MCF 10A (cell line): Measurements from ENCODE around the gene GRIN3B. TPM values are rescaled to one million over a fixed set of nuclear protein-coding genes. Genes with fewer than 3 reads are reported as not detected.
A peak's percentile ranks its signal among the peaks of the same experiment; 100 is the strongest.

Source experiments
- BruUV-seq: library from RNA; stranded (reverse); fragments of 400-500 nt; replicated peaks from 2 replicates; lab custom pipeline; 2021; lab: Mats Ljungman, UMichigan
- CTCF ChIA-PET: fragments of 300-600 bp; sonication (Branson Sonifier 250); formaldehyde crosslinking; extraction: SDS; loops from one replicate; lab custom pipeline; 2021; ENCODE audit warnings: antibody characterized with exemption, inconsistent platforms; lab: Yijun Ruan, JAX
- POLR2A ChIA-PET: fragments of 300-600, 350-650 bp; sonication (Branson Sonifier 250); formaldehyde crosslinking; extraction: SDS; loops from one replicate; lab custom pipeline; 2020; ENCODE audit warnings: antibody characterized with exemption, inconsistent platforms; lab: Yijun Ruan, JAX
- DNase-seq: peaks from one replicate; pipeline ENCODE4 v3.0.0-alpha.2; 2018; ENCODE audit not compliant: unreplicated experiment
- H3K27ac Mint-ChIP-seq: one replicate; pipeline ENCODE4 v1.8.0; 2022; ENCODE audit warnings: mild to moderate bottlenecking, low read depth, mixed read lengths; ENCODE audit not compliant: unreplicated experiment
- H3K27me3 Mint-ChIP-seq: one replicate; pipeline ENCODE4 v1.8.0; 2022; ENCODE audit warnings: mixed read lengths; ENCODE audit not compliant: insufficient read depth, unreplicated experiment
- H3K36me3 Mint-ChIP-seq: one replicate; pipeline ENCODE4 v1.8.0; 2022; ENCODE audit warnings: mild to moderate bottlenecking, moderate library complexity, mixed read lengths; ENCODE audit not compliant: insufficient read depth, unreplicated experiment
- H3K4me1 Mint-ChIP-seq: one replicate; pipeline ENCODE4 v1.8.0; 2022; ENCODE audit warnings: mixed read lengths; ENCODE audit not compliant: insufficient read depth, unreplicated experiment
- H3K4me3 Mint-ChIP-seq: one replicate; pipeline ENCODE4 v1.8.0; 2022; ENCODE audit warnings: mild to moderate bottlenecking, moderate library complexity, mixed read lengths; ENCODE audit not compliant: unreplicated experiment
- H3K9me3 Mint-ChIP-seq: one replicate; pipeline ENCODE4 v1.8.0; 2022; ENCODE audit warnings: mixed read lengths; ENCODE audit not compliant: unreplicated experiment
- intact Hi-C: fragments of 100-400 bp; cut with micrococcal nuclease; formaldehyde crosslinking; loops from 2 replicates; pipeline ENCODE4 v1.14.1; 2022
- total RNA-seq: library from RNA; stranded (reverse); gene quantifications from 2 replicates; pipeline ENCODE4 v1.2.3, GENCODE V29; 2022
- TF ChIP-seq, protein P1 (sequence below): fragments of 200-600 bp; IDR thresholded peaks from one replicate; pipeline ENCODE4 v1.8.0; 2022; ENCODE audit warnings: antibody characterized with exemption, mild to moderate bottlenecking; ENCODE audit not compliant: unreplicated experiment

The GRIN3B gene
- total RNA-seq, 1 experiment from 2014 or later, result not detected

DNA sequence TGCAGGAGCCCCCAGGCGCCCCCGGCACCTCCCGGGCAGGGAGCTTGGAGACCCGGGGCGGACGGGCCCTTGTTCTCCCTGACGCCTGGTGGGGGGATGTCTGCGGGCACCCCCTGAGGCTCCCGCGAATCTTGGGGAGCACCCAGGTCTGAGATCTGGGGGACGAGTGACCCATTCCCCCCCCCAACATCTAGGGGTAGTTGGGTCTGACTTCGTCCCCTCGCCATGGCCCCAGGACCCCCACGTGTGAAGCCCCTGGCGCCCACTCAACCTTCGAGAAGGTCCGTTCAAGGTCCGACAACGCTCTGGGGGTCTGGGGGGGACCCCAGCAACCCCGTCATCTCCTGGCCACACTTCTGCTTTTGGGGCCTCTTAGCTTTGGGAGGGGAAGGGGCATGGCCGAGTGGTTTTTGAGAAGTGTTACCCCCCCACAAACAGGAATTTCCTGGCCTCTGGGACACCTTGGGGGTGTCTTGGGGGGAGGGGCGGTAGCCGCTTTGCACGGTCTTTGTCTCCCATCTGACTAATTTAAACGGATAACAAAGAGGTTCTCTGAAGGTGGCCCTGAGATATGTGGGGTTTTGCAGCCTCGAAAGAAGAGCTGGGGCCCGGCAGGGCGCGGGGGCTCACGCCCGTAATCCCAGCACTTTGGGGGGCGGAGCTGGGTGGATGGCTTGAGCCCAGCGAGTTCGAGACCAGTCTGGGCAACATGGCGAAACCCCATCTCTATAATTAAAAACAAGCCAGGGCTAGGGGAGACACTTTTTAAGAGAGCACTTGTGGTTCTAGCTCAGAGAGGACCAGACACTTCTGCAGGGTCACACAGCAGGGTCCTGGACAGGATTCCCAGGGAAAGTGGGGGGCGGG is 26.8 kb downstream of the GRIN3B start:
- H3K36me3 Mint-ChIP-seq, result peaks cover 29% of the 10 kb centered on the region
- peak overlapping the region; percentile 86 for H3K4me3 Mint-ChIP-seq
- peak; percentile 37 for DNase-seq
- peaks cover 12% of the 10 kb centered on the region for H3K4me1 Mint-ChIP-seq
- no peaks in the 10 kb centered on the region for H3K27me3 Mint-ChIP-seq
- H3K27ac Mint-ChIP-seq, result peak overlapping the region; percentile 66
- TF ChIP-seq, protein P1, sequence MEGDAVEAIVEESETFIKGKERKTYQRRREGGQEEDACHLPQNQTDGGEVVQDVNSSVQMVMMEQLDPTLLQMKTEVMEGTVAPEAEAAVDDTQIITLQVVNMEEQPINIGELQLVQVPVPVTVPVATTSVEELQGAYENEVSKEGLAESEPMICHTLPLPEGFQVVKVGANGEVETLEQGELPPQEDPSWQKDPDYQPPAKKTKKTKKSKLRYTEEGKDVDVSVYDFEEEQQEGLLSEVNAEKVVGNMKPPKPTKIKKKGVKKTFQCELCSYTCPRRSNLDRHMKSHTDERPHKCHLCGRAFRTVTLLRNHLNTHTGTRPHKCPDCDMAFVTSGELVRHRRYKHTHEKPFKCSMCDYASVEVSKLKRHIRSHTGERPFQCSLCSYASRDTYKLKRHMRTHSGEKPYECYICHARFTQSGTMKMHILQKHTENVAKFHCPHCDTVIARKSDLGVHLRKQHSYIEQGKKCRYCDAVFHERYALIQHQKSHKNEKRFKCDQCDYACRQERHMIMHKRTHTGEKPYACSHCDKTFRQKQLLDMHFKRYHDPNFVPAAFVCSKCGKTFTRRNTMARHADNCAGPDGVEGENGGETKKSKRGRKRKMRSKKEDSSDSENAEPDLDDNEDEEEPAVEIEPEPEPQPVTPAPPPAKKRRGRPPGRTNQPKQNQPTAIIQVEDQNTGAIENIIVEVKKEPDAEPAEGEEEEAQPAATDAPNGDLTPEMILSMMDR, result no peak
- BruUV-seq, result TSS peak; percentile 58
- H3K9me3 Mint-ChIP-seq, result no peaks in the 10 kb centered on the region
- POLR2A ChIA-PET, result interaction anchor here (0.5 to 5.8 kb wide), 35 partner anchors 8 to 624 kb away, joined by 3 to 97 read pairs (median 5); partner anchors contain the start of genes ABCA7, ARHGAP45, CIRBP and GPX4
- intact Hi-C loops, result no loop called here
- CTCF ChIA-PET, result interaction anchor here (0.5 to 1.3 kb wide), 5 partner anchors 9 to 303 kb away, joined by 3 to 4 read pairs (median 3); no protein-coding TSS in a partner anchor

- CTCF ChIA-PET, result interaction anchor here (0.5 to 1.3 kb wide), 4 partner anchors 9 to 213 kb away, joined by 3 read pairs; no protein-coding TSS in a partner anchor
- H3K27ac Mint-ChIP-seq, result peak overlapping the region; percentile 66
- H3K4me3 Mint-ChIP-seq, result peak overlapping the region; percentile 86
- POLR2A ChIA-PET, result interaction anchor here (0.5 to 5.8 kb wide), 24 partner anchors 8 to 317 kb away, joined by 3 to 97 read pairs (median 6); partner anchors contain the start of genes ABCA7, ARHGAP45, CIRBP and GPX4
- no peaks in the 10 kb centered on the region for H3K9me3 Mint-ChIP-seq
- H3K27me3 Mint-ChIP-seq, result no peaks in the 10 kb centered on the region
- TF ChIP-seq, protein P1, result no peak
- no TSS peak for BruUV-seq
- peaks cover 12% of the 10 kb centered on the region for H3K4me1 Mint-ChIP-seq
- intact Hi-C loops, result no loop called here
- DNase-seq, result peak; percentile 49
- peaks cover 35% of the 10 kb centered on the region for H3K36me3 Mint-ChIP-seq
These were observed 27.4 kb downstream of the GRIN3B start for GRCh38 chr19:1027650-1028061.

- peak overlapping the region; percentile 86 for H3K4me3 Mint-ChIP-seq
These were observed 28.1 kb downstream of the GRIN3B start for GRCh38 chr19:1028062-1028926.

More at GRCh38 chr19:1028062-1028926, 28.1 kb downstream of the GRIN3B start:
- peaks cover 12% of the 10 kb centered on the region for H3K4me1 Mint-ChIP-seq
- intact Hi-C loops, result no loop called here
- ChIA-PET POLR2A (interaction anchor here (0.5 to 5.8 kb wide), 17 partner anchors 9 to 286 kb away, joined by 3 to 97 read pairs (median 11); partner anchors contain the start of genes ABCA7, ARHGAP45, CIRBP and GPX4), CTCF (interaction anchor here (1.1 to 1.3 kb wide), 3 partner anchors 10 to 213 kb away, joined by 3 to 5 read pairs (median 3); partner anchors contain the start of gene ARHGAP45)
- H3K9me3 Mint-ChIP-seq, result no peaks in the 10 kb centered on the region
- H3K27ac Mint-ChIP-seq, result peak overlapping the region; percentile 66
- H3K36me3 Mint-ChIP-seq, result peaks cover 41% of the 10 kb centered on the region
- DNase-seq, result peak; percentile 80
- no peaks in the 10 kb centered on the region for H3K27me3 Mint-ChIP-seq
- TF ChIP-seq, protein P1, result no peak
- BruUV-seq, result no TSS peak
